Measurements from ENCODE around the gene LAX1. TPM values are rescaled to one million over a fixed set of nuclear protein-coding genes. Genes with fewer than 3 reads are reported as not detected.
A peak's percentile ranks its signal among the peaks of the same experiment; 100 is the strongest.
"Not testable (repeated sequence)": the region's sequence is repeated elsewhere in the genome, so short reads cannot be mapped to it uniquely, and the experiment has no call there.

The LAX1 gene
- total and polyA plus RNA-seq, 2 experiments from 2014 or later: 0.11 TPM; not detected in 1

DNA sequence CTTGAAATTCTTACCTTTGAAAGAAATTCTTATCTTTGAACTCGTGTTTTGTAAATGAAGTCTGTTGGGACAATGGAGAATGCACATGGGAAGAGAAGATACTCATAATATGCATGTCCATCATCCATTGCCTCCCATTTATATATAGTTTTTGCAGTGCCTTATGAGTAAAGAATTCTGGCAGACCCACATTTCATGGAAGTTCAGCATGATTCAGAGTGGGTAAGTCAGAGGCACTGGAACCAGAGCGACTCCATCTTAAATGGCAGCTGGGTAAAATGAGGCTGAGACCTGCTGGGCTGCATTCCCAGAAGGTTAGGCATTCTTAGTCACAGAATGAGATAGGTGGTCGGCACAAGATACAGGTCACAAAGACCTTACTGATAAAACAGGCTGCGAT lies 13.8 kb downstream of the LAX1 start:
- Histone ChIP-seq H3K4me2 (ENCODE audit: unreplicated experiment) (no peak overlapping the region), H4K20me1 (ENCODE audit: insufficient read depth) (no peaks in the 10 kb centered on the region), H3K4me1 (ENCODE audit: insufficient read depth) (no peaks in the 10 kb centered on the region), H3F3A (ENCODE audit: insufficient read depth) (no peaks in the 10 kb centered on the region), H3K27me3 (replicated peaks; ENCODE audit: insufficient read depth) (no peaks in the 10 kb centered on the region), H3K79me2 (ENCODE audit: insufficient read depth) (no peaks in the 10 kb centered on the region), H3K9me2 (ENCODE audit: insufficient read depth) (no peaks in the 10 kb centered on the region), H3K36me3 (ENCODE audit: low read depth) (no peaks in the 10 kb centered on the region), H3K9ac (no peak overlapping the region), H3K9me3 (ENCODE audit: low read depth) (no peaks in the 10 kb centered on the region), H2AFZ (no peak overlapping the region), H3K27ac (no peak overlapping the region), H3K4me3 (no peak overlapping the region)
- no peak for DNase-seq
- in situ Hi-C loops (cut with MboI): no loop called here
- 86 to 94% methylated on average over 4 of the region's 4 CpGs for WGBS, 2 experiments (ENCODE audit: low coverage in 1 of 2, low lambda C conversion rate in 2 of 2, missing lambda C conversion rate in 2 of 2)
- TF ChIP-seq EZH2phosphoT487 (IDR thresholded peaks at IDR 0.05; ENCODE audit: insufficient read depth, low read depth) (no peak), EZH2 (IDR thresholded peaks at IDR 0.05; ENCODE audit: insufficient read depth, poor library complexity, severe bottlenecking) (no peak)

DNA sequence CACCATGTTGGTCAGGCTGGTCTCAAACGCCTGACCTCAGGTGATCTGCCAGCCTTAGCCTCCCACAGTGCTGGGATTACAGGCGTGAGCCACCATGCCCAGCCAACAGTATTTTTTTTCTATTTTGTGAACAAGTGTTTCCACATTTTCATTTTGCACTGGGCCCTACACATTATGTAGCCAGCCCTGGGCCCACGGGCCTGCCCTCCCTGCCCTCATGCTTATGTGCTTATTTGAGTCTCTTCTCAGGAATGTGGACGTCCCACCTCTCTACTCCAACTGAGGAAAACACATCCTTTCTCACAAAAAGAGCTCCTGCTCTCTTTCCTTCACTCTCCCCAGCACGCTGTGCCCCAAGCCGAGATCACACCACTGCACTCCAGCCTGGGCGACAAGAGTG lies 17.0 kb downstream of the LAX1 start:
- no peak for TF ChIP-seq EZH2phosphoT487 (IDR thresholded peaks at IDR 0.05; ENCODE audit: insufficient read depth, low read depth)
- 77% methylated on average over 7 of the region's 7 CpGs for WGBS, 2 experiments (ENCODE audit: low coverage in 1 of 2, low lambda C conversion rate in 2 of 2, missing lambda C conversion rate in 2 of 2)
- Histone ChIP-seq H3K27ac (no peak overlapping the region), H3K9me2 (ENCODE audit: insufficient read depth) (no peaks in the 10 kb centered on the region), H3K27me3 (replicated peaks; ENCODE audit: insufficient read depth) (no peaks in the 10 kb centered on the region), H4K20me1 (ENCODE audit: insufficient read depth) (no peaks in the 10 kb centered on the region), H3K4me2 (ENCODE audit: unreplicated experiment) (no peak overlapping the region), H3F3A (ENCODE audit: insufficient read depth) (no peaks in the 10 kb centered on the region), H3K79me2 (ENCODE audit: insufficient read depth) (no peaks in the 10 kb centered on the region), H2AFZ (no peak overlapping the region), H3K9me3 (ENCODE audit: low read depth) (no peaks in the 10 kb centered on the region), H3K36me3 (ENCODE audit: low read depth) (no peaks in the 10 kb centered on the region), H3K9ac (no peak overlapping the region), H3K4me3 (no peak overlapping the region), H3K4me1 (ENCODE audit: insufficient read depth) (no peaks in the 10 kb centered on the region)
- DNase-seq: no peak
- in situ Hi-C loops (cut with MboI): no loop called here

DNA sequence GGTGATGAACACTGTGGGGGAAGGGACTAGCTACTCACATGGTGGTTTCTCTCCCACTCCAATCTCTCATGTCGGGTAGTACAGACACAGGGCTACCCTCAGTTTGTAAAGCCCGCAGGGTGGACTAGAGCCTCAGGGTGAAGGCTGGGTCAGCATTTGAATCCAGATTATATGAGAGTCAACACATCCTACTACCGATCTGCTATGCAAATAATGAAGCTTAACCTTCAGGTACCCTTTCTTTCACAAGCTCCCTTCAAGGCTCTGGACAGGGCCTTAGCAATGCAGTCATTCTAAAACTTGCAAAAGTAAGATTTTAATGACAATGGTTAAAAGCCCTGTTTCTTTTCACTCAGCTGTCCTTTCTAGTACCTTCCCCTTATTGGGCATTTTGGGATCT lies 25.0 kb downstream of the LAX1 start:
- H3K4me2 ChIP-seq (ENCODE audit: unreplicated experiment): no peak overlapping the region
- H3K79me2 ChIP-seq (ENCODE audit: insufficient read depth): no peaks in the 10 kb centered on the region
- H4K20me1 ChIP-seq (ENCODE audit: insufficient read depth): no peaks in the 10 kb centered on the region
- H3K9me2 ChIP-seq (ENCODE audit: insufficient read depth): no peaks in the 10 kb centered on the region
- no peaks in the 10 kb centered on the region for H3F3A ChIP-seq (ENCODE audit: insufficient read depth)
- no peak for TF ChIP-seq EZH2phosphoT487 (IDR thresholded peaks at IDR 0.05; ENCODE audit: insufficient read depth, low read depth)
- TF ChIP-seq EZH2 (IDR thresholded peaks at IDR 0.05; ENCODE audit: insufficient read depth, poor library complexity, severe bottlenecking): no peak
- H3K9me3 ChIP-seq (ENCODE audit: low read depth): no peaks in the 10 kb centered on the region
- H3K36me3 ChIP-seq (ENCODE audit: low read depth): no peaks in the 10 kb centered on the region
- no peak overlapping the region for H2AFZ ChIP-seq
- WGBS, 2 experiments (ENCODE audit: low coverage in 1 of 2, low lambda C conversion rate in 2 of 2, missing lambda C conversion rate in 2 of 2): 79 to 85% methylated on average over 3 of the region's 3 CpGs
- no peak for DNase-seq
- in situ Hi-C loops (cut with MboI): no loop called here
- H3K4me3 ChIP-seq: no peak overlapping the region
- peaks cover 3% of the 10 kb centered on the region for H3K4me1 ChIP-seq (ENCODE audit: insufficient read depth)
- H3K9ac ChIP-seq: no peak overlapping the region
- H3K27me3 ChIP-seq (replicated peaks; ENCODE audit: insufficient read depth): no peaks in the 10 kb centered on the region
- H3K27ac ChIP-seq: no peak overlapping the region

DNA sequence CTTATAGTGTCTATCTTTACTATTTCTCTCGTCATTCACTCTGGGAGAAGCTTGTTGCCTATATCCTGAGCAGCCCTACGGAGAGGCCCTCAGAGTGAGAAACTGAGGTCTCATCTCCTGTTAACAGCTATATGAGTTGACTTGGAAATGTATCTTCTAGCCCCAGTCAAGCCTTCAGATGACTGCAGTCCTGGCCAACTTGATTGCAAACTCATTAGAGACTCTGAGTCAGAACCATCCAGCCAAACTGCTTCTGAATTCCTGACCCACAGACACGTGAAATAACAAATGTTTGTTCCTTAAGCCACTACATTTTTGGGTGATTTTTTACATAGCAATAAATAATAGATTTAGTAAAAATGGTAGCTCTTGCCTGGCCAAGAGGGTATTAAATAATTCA lies 26.5 kb downstream of the LAX1 start:
- Histone ChIP-seq H3K9me2 (ENCODE audit: insufficient read depth) (no peaks in the 10 kb centered on the region), H2AFZ (no peak overlapping the region), H3K4me2 (ENCODE audit: unreplicated experiment) (no peak overlapping the region), H4K20me1 (ENCODE audit: insufficient read depth) (no peaks in the 10 kb centered on the region), H3K9me3 (ENCODE audit: low read depth) (no peaks in the 10 kb centered on the region), H3K9ac (no peak overlapping the region), H3K4me1 (ENCODE audit: insufficient read depth) (peaks cover 4% of the 10 kb centered on the region), H3K27ac (no peak overlapping the region), H3K36me3 (ENCODE audit: low read depth) (no peaks in the 10 kb centered on the region), H3K27me3 (replicated peaks; ENCODE audit: insufficient read depth) (no peaks in the 10 kb centered on the region), H3K4me3 (no peak overlapping the region), H3K79me2 (ENCODE audit: insufficient read depth) (peaks cover 6% of the 10 kb centered on the region), H3F3A (ENCODE audit: insufficient read depth) (peaks cover 2% of the 10 kb centered on the region)
- 61 to 66% methylated on average over 3 of the region's 3 CpGs for WGBS, 2 experiments (ENCODE audit: low coverage in 1 of 2, low lambda C conversion rate in 2 of 2, missing lambda C conversion rate in 2 of 2)
- TF ChIP-seq EZH2 (IDR thresholded peaks at IDR 0.05; ENCODE audit: insufficient read depth, poor library complexity, severe bottlenecking): no peak
- no peak for TF ChIP-seq EZH2phosphoT487 (IDR thresholded peaks at IDR 0.05; ENCODE audit: insufficient read depth, low read depth)
- in situ Hi-C loops (cut with MboI): no loop called here
- peak; percentile 28 for DNase-seq

DNA sequence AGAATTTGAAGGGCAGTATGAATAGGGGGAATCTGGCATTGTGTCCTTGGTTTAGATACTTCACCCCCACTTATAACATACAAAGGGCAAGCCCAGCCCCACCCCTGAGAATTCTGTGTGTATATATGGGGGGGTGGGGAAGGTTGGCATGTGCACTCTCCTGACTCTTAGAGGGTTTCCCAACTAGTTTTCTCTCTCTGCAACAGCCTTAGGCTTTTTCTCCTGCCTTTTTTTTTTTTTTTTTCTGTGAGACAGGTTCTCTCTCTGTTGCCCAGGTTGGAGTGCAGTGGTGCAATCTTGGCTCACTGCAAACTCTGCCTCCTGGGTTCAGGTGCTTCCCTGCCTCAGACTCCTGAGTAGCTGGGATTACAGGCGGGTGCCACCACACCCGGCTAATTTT lies 27.5 kb downstream of the LAX1 start:
- Histone ChIP-seq H3K4me1 (ENCODE audit: insufficient read depth) (peaks cover 12% of the 10 kb centered on the region), H3K9ac (no peak overlapping the region), H3K36me3 (ENCODE audit: low read depth) (0 out of 2 replicates have a peak, but pooled peaks cover 4% of the 10 kb centered on the region), H3K79me2 (ENCODE audit: insufficient read depth) (peaks cover 16% of the 10 kb centered on the region), H3K4me2 (ENCODE audit: unreplicated experiment) (no peak overlapping the region), H2AFZ (no peak overlapping the region), H3K27me3 (replicated peaks; ENCODE audit: insufficient read depth) (no peaks in the 10 kb centered on the region), H3K4me3 (no peak overlapping the region), H4K20me1 (ENCODE audit: insufficient read depth) (peaks cover 3% of the 10 kb centered on the region; the same call in 1 of the 2 replicates), H3K9me2 (ENCODE audit: insufficient read depth) (no peaks in the 10 kb centered on the region), H3K9me3 (ENCODE audit: low read depth) (no peaks in the 10 kb centered on the region), H3K27ac (no peak overlapping the region), H3F3A (ENCODE audit: insufficient read depth) (peaks cover 12% of the 10 kb centered on the region)
- 91 to 95% methylated on average over 2 of the region's 2 CpGs for WGBS, 2 experiments (ENCODE audit: low coverage in 1 of 2, low lambda C conversion rate in 2 of 2, missing lambda C conversion rate in 2 of 2)
- no peak for DNase-seq
- TF ChIP-seq EZH2phosphoT487 (IDR thresholded peaks at IDR 0.05; ENCODE audit: insufficient read depth, low read depth) (no peak), EZH2 (IDR thresholded peaks at IDR 0.05; ENCODE audit: insufficient read depth, poor library complexity, severe bottlenecking) (no peak)
- in situ Hi-C loops (cut with MboI): no loop called here

DNA sequence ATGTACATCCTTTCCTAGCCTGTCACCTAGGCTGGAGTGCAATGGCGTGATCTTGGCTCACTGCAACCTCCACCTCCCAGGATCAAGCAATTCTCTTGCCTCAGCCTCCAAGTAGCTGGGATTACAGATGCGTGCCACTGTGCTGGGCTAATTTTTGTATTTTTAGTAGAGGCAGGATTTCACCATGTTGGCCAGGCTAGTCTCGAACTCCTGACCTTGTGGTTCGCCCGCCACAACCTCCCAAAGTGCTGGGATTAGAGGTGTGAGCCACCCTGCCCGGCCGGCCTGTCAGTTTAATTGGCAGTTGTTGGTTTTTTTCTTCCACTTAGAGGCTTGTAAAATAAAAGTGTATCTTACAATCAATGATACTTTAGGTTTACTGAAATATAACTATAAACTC lies 28.6 kb downstream of the LAX1 start:
- H3K27me3 ChIP-seq (replicated peaks; ENCODE audit: insufficient read depth); DNase-seq; H3K9me2 ChIP-seq (ENCODE audit: insufficient read depth); in situ Hi-C loops (cut with MboI); H3K27ac ChIP-seq; H3K9me3 ChIP-seq (ENCODE audit: low read depth); H3K4me2 ChIP-seq (ENCODE audit: unreplicated experiment); H3K4me3 ChIP-seq; H4K20me1 ChIP-seq (ENCODE audit: insufficient read depth); H2AFZ ChIP-seq; H3K9ac ChIP-seq: not testable (repeated sequence)
- peaks cover 27% of the 10 kb centered on the region for H3K79me2 ChIP-seq (ENCODE audit: insufficient read depth)
- H3F3A ChIP-seq (ENCODE audit: insufficient read depth): peaks cover 12% of the 10 kb centered on the region
- peaks cover 15% of the 10 kb centered on the region; the same call in 1 of the 2 replicates for H3K36me3 ChIP-seq (ENCODE audit: low read depth)
- peaks cover 21% of the 10 kb centered on the region for H3K4me1 ChIP-seq (ENCODE audit: insufficient read depth)
- 85 to 90% methylated on average over 7 of the region's 7 CpGs for WGBS, 2 experiments (ENCODE audit: low coverage in 1 of 2, low lambda C conversion rate in 2 of 2, missing lambda C conversion rate in 2 of 2)
